GM13977 (cell line): ENCODE measurements around the gene PML.
"Not testable (repeated sequence)": the region's sequence is repeated elsewhere in the genome, so short reads cannot be mapped to it uniquely, and the experiment has no call there.

Source experiments
- DNase-seq: peaks from one replicate; pipeline ENCODE4 v3.0.0; 2012; ENCODE audit warnings: low spot score
- CTCF ChIP-seq: IDR thresholded peaks from 2 replicates; pipeline ENCODE4 v1.5.1; 2012; ENCODE audit warnings: mild to moderate bottlenecking, control low read depth; ENCODE audit not compliant: insufficient read depth; ENCODE audit errors: extremely low read depth, missing control alignments
- in situ Hi-C: fragments of 300-500 bp; cut with MboI; formaldehyde crosslinking; loops from one replicate; pipeline ENCODE4 v1.12.0; 2022; ENCODE audit warnings: low sequenced_read_pairs, low pct_unique_long_range_greater_than_20kb, mixed read lengths, inconsistent platforms; ENCODE audit not compliant: unreplicated experiment

The PML gene

GRCh38 chr15:74050127-74050526 is 55.6 kb downstream of the PML start:
- no peak for DNase-seq
- in situ Hi-C loops: no loop called here
- TF ChIP-seq CTCF: no peak

DNA sequence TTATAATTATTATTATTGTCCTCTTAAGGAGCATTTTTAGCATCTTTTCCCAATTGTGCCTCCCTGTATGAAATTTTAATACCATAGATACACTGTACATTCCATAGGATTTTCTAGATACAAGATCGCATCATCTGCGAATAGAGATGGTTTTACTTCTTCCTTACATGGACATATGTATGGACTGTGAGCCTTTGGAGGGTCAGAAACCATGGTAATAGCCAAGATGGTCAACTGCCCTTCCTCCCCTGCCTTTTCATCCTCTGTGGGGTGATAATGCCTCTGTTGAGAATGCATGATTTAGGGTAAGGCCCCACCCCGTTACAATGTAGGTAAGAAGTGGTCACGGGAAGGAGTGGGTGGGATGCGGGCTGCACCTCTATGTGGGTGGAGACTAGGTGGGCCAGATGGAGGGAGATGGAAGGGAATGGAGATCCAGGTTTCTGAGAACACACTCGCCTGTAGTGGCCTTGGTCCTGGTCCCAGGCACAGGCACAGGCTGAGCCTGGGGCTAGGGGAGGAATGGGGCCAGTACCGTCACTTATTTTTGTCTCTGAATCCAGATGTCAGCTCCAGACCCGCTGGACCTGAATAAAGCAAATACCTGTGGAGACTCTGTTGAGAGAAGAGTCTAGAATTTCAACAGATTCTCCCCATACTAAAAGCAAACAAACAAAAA is 56.2 kb downstream of the PML start:
- in situ Hi-C loops: no loop called here

GRCh38 chr15:74052271-74053260 is 58.0 kb downstream of the PML start:
- in situ Hi-C loops, DNase-seq: not testable (repeated sequence)

More for the DNA sequence above, 56.2 kb downstream of the PML start:
- DNase-seq: no peak
- no peak for TF ChIP-seq CTCF

- in situ Hi-C loops: no loop called here
- TF ChIP-seq CTCF: no peak
- no peak for DNase-seq
Measured at GRCh38 chr15:74053517-74053916, 59.0 kb downstream of the PML start.

- DNase-seq: peak; percentile 74
- in situ Hi-C loops: no loop called here
Measured at GRCh38 chr15:74053941-74054529, 59.5 kb downstream of the PML start.

GRCh38 chr15:74055804-74056203 is 61.3 kb downstream of the PML start:
- DNase-seq: no peak
- in situ Hi-C loops: no loop called here
- TF ChIP-seq CTCF: no peak

More at GRCh38 chr15:74053941-74054529, 59.5 kb downstream of the PML start:
- TF ChIP-seq CTCF: peak; percentile 62

- in situ Hi-C loops, DNase-seq: not testable (repeated sequence)
Measured at GRCh38 chr15:74056330-74056729, 61.8 kb downstream of the PML start.

DNA sequence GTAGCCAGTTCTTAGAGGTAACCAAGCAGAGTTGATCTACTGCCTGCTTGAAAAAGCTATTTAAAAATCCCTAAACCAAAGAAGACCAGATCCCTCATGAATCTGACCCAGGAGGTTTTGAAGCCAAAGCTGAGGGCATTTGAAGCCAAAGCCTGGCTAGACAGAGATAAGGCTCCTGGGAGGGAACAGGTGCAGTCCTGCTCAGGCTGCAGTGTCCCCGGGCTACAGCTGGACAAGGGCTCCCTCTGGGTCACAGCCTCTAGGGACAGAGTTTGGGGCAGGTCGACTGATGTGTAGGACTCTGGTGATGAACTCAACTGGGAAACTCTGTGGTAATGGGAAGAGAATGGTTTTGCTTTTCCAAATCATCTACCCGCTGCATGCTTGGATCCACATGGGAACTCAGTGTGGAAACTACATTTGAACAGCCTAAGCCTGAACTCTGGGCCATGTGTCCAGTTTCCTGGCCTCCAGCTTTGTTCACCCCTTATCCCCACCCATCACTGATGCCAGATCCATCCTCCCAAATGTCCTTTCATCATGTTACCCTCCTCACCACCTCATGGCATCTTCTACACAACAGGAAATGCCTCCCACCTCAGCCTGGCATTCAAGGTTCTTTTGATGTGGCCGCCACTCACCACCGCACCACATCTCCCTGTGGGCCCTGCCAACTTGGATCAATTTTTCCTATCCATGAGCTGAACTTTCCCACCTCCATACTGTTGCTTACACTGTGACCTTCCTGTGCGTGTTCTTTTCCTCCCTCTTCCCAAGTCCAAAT is 64.7 kb downstream of the PML start:
- DNase-seq, in situ Hi-C loops: not testable (repeated sequence)
